OCI-LY1 (cell line): ENCODE measurements around the gene PAX5.

Experiments
- CTCF ChIP-seq: fragments of 200-600 bp; sonication (generic), shearing (Covaris generic); IDR thresholded peaks from 2 replicates; pipeline ENCODE4 v1.5.1; 2017; ENCODE audit warnings: mild to moderate bottlenecking, antibody characterized with exemption, low read length, moderate library complexity, mixed read lengths
- EZH2 ChIP-seq: fragments of 200-600 bp; sonication (generic), shearing (Covaris generic); IDR thresholded peaks from 2 replicates; pipeline ENCODE4 v1.8.0; 2017; ENCODE audit warnings: borderline replicate concordance, mixed run types, mild to moderate bottlenecking, antibody characterized with exemption, low read length, moderate library complexity, mixed read lengths

GRCh38 chr9:36862206-36863145, 171.6 kb downstream of the PAX5 start:
- peak; percentile 52 for TF ChIP-seq CTCF
- TF ChIP-seq EZH2 = no peak
